Chondrocyte (in vitro differentiated cells): Measurements from ENCODE around the gene TMEM171. TPM values are rescaled to one million over a fixed set of nuclear protein-coding genes. Genes with fewer than 3 reads are reported as not detected.

Source experiments
- DNase-seq: peaks from one replicate; pipeline ENCODE4 v3.0.0; 2021; ENCODE audit warnings: mixed read lengths, low spot score
- H3K27ac Mint-ChIP-seq: one replicate; pipeline ENCODE4 v1.8.0; 2021; ENCODE audit warnings: mild to moderate bottlenecking, moderate library complexity, mixed read lengths; ENCODE audit not compliant: unreplicated experiment
- H3K27me3 Mint-ChIP-seq: 2 replicates; pipeline ENCODE4 v1.8.0; 2021; ENCODE audit warnings: low read depth, mixed read lengths
- H3K36me3 Mint-ChIP-seq: 2 replicates; pipeline ENCODE4 v1.8.0; 2021; ENCODE audit warnings: low read depth, mixed read lengths
- H3K4me1 Mint-ChIP-seq: 2 replicates; pipeline ENCODE4 v1.8.0; 2021; ENCODE audit warnings: low read depth, mild to moderate bottlenecking, mixed read lengths
- H3K4me3 Mint-ChIP-seq: one replicate; pipeline ENCODE4 v1.8.0; 2021; ENCODE audit warnings: mild to moderate bottlenecking, moderate library complexity, mixed read lengths; ENCODE audit not compliant: unreplicated experiment
- H3K9me3 Mint-ChIP-seq: 2 replicates; pipeline ENCODE4 v1.8.0; 2021; ENCODE audit warnings: low read depth, mixed read lengths
- total RNA-seq: library from RNA; stranded (reverse); gene quantifications from 3 replicates; pipeline ENCODE4 v1.2.1, GENCODE V29; 2021
- TF ChIP-seq, protein P1 (sequence below): fragments of 200-600 bp; sonication (generic); IDR thresholded peaks from 2 replicates; pipeline ENCODE4 v1.5.0; 2021; ENCODE audit warnings: antibody characterized with exemption, mild to moderate bottlenecking, moderate library complexity

The TMEM171 gene
- total RNA-seq, 1 donor from 2014 or later = 2.6 TPM

DNA sequence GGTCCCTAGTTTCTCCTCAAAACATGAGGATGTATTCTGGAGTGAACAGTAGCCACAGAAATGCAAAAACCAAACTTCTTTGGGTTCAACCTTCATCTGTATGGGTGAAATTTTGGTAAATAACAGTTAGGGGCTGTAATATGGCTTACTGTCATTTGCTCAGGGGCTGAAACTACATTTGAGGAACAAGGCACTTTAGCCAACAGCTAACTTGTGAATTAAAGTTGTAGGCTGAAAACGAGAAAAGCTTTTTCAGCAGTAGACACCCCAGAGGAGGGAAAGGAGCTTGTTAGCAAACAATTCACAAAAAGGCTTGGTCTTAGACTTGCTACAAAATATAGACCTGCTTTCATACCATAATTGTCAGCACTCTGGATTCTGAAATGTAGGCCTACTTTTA is 6.6 kb downstream of the TMEM171 start:
- DNase-seq = no peak
- Mint-ChIP-seq H3K36me3 (peaks cover 5% of the 10 kb centered on the region), H3K4me3 (no peak overlapping the region), H3K27ac (no peak overlapping the region), H3K4me1 (peaks cover 10% of the 10 kb centered on the region), H3K27me3 (peaks cover 6% of the 10 kb centered on the region), H3K9me3 (no peaks in the 10 kb centered on the region)
- TF ChIP-seq, protein P1, sequence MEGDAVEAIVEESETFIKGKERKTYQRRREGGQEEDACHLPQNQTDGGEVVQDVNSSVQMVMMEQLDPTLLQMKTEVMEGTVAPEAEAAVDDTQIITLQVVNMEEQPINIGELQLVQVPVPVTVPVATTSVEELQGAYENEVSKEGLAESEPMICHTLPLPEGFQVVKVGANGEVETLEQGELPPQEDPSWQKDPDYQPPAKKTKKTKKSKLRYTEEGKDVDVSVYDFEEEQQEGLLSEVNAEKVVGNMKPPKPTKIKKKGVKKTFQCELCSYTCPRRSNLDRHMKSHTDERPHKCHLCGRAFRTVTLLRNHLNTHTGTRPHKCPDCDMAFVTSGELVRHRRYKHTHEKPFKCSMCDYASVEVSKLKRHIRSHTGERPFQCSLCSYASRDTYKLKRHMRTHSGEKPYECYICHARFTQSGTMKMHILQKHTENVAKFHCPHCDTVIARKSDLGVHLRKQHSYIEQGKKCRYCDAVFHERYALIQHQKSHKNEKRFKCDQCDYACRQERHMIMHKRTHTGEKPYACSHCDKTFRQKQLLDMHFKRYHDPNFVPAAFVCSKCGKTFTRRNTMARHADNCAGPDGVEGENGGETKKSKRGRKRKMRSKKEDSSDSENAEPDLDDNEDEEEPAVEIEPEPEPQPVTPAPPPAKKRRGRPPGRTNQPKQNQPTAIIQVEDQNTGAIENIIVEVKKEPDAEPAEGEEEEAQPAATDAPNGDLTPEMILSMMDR = no peak

DNA sequence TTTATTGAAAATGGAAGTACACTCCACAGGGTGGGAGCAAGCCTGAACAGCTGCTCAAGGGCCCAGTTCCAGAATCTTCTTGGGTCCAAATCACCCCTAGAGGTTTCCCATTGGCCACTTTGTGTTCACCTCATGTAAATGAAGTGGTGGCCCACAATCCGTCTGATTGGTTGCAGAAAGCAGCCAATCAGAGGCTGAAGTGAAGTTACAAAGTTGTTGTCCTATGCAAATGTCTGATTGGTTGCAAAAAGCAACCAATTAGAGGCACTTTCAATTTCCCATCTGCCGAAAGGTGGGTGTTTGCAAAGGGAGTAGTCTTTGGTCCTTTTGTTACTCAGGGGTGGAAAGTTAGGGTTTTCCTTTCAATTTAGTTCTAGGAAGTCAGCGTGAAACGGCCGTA is 8.8 kb downstream of the TMEM171 start:
- DNase-seq = no peak
- no peaks in the 10 kb centered on the region for H3K4me1 Mint-ChIP-seq
- TF ChIP-seq, protein P1 = no peak
- no peak overlapping the region for H3K4me3 Mint-ChIP-seq
- H3K9me3 Mint-ChIP-seq = no peaks in the 10 kb centered on the region
- H3K27me3 Mint-ChIP-seq = peaks cover 3% of the 10 kb centered on the region
- peaks cover 1% of the 10 kb centered on the region for H3K36me3 Mint-ChIP-seq
- no peak overlapping the region for H3K27ac Mint-ChIP-seq

DNA sequence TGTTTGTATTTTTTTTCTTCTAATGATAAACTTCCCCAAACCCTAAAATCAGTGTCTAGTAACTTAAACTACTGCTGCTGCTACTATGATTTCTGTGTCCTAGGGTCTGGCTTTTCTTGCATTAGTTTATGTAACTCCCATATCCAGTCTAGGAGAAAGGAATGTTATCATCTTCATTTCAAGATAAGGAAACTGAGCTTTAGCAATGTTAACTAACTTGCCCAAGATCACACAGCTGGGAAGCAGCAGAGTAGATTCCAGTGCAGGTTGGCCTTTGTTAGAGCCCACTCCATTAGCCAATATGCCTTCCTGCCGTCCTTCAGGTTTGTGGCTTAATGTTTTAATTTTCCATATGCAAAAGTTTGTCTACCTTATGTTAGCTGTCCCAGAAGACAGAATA is 10.4 kb downstream of the TMEM171 start:
- DNase-seq = no peak
- no peak overlapping the region for H3K4me3 Mint-ChIP-seq
- peaks cover 6% of the 10 kb centered on the region for H3K4me1 Mint-ChIP-seq
- no peaks in the 10 kb centered on the region for H3K9me3 Mint-ChIP-seq
- TF ChIP-seq, protein P1 = no peak
- H3K27me3 Mint-ChIP-seq = peaks cover 3% of the 10 kb centered on the region
- H3K36me3 Mint-ChIP-seq = peaks cover 1% of the 10 kb centered on the region
- H3K27ac Mint-ChIP-seq = no peak overlapping the region

DNA sequence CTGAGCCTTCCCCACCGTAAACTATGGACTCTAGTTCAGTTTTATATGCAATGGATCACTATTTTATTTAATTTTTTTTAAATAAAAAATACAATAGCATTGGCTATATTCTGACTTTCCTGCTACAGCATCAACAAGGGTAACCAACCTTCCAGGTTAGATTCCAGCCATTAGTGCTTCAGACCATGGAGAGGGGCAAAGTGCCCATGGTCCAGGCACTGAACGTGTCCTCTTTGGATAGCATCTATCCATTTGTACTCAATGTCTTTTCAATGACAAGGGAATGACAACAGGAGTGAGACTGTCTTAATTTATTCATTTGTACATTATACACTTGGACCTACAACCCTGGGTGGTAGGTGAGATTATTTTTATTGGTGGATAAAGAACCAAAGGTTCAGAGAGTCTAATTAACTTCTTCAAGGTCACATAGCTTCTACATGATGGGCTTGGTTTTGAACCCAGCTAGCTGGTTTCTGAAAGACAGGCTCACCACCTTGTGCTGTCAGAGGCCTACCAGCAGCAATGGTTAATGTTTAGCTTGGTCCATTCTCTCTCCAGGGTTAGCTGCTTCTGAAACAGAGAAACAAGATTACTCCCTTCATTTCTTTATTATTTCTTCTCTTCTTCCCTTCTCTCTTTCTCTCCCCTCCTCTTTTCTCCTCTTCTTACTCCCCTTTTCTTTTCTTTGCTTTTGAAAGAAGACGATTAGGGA is 11.5 kb downstream of the TMEM171 start:
- no peak for DNase-seq
- H3K4me3 Mint-ChIP-seq = no peak overlapping the region
- TF ChIP-seq, protein P1 = no peak
- no peaks in the 10 kb centered on the region for H3K9me3 Mint-ChIP-seq
- peaks cover 16% of the 10 kb centered on the region for H3K4me1 Mint-ChIP-seq
- H3K27ac Mint-ChIP-seq = no peak overlapping the region
- H3K27me3 Mint-ChIP-seq = peaks cover 3% of the 10 kb centered on the region
- peaks cover 1% of the 10 kb centered on the region for H3K36me3 Mint-ChIP-seq

DNA sequence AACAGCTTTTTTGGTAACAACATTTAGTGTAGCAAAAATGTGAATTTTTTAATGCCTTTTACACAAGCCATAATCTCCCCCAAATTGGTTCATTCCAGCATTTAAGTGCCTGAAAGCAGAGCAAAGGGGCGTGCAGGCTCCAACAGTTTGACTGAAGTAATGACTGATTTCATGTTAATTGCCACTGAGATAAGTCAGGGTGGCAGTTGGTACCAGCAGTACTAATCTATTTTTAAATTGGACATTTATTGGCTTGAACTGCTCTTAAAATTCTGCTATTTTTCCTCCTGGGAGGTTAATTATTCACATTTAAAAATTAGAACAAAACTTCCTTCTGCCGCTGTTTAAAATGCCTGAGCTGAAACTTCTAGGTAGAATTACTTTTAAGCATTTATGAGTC is 12.4 kb downstream of the TMEM171 start:
- H3K27me3 Mint-ChIP-seq = peaks cover 3% of the 10 kb centered on the region
- H3K27ac Mint-ChIP-seq = no peak overlapping the region
- DNase-seq = no peak
- peaks cover 16% of the 10 kb centered on the region for H3K4me1 Mint-ChIP-seq
- TF ChIP-seq, protein P1 = no peak
- no peak overlapping the region for H3K4me3 Mint-ChIP-seq
- no peaks in the 10 kb centered on the region for H3K9me3 Mint-ChIP-seq
- peaks cover 1% of the 10 kb centered on the region for H3K36me3 Mint-ChIP-seq
